Measurements from ENCODE around the gene STK17A.

- TF ChIP-seq MAX (IDR thresholded peaks at IDR 0.05) (no peak), EP300 (IDR thresholded peaks at IDR 0.05; ENCODE audit: borderline replicate concordance) (no peak), TEAD4 (IDR thresholded peaks at IDR 0.05) (no peak)
Observed at GRCh38 chr7:43559946-43560335, 23.0 kb upstream of the STK17A start.

Data from Ishikawa (cell line).